ENCODE measurements around the gene GPX4. TPM values are rescaled to one million over a fixed set of nuclear protein-coding genes. Genes with fewer than 3 reads are reported as not detected.

The GPX4 gene
- polyA plus RNA-seq, 1 of the 3 experiments (the other 2 are of a cell fraction): 925 TPM

GRCh38 chr19:1143828-1144399 is 40.1 kb downstream of the GPX4 start:
- DNase-seq: no peak
- Histone ChIP-seq H3F3A (replicated peaks; ENCODE audit: insufficient read depth) (peaks cover 6% of the 10 kb centered on the region), H3K36me3 (replicated peaks in 1 of 2; ENCODE audit: control insufficient read depth in 1 of 2, insufficient read depth in 2 of 2, low read length in 1 of 2) (peaks cover 4 to 10% of the 10 kb centered on the region in 2 experiments), H3K9me2 (no peaks in the 10 kb centered on the region), H4K20me1 (ENCODE audit: insufficient read depth) (no peaks in the 10 kb centered on the region), H3K9ac (no peak overlapping the region), H3K79me2 (ENCODE audit: insufficient read depth) (no peaks in the 10 kb centered on the region; the same call in 1 of the 2 replicates), H3K4me2 (no peak overlapping the region), H3K27me3 (ENCODE audit: insufficient read depth) (no peaks in the 10 kb centered on the region), H3K27ac (ENCODE audit: low read depth in 2 of 2, low read length in 1 of 2) (no peak overlapping the region), H3K4me1 (ENCODE audit: control insufficient read depth in 1 of 2, insufficient read depth in 2 of 2, low read depth in 1 of 2, low read length in 1 of 2) (no peaks in the 10 kb centered on the region), H3K9me3 (no peaks in the 10 kb centered on the region), H3K4me3 (ENCODE audit: low read depth in 2 of 2, low read length in 1 of 2) (no peak overlapping the region), H2AFZ (ENCODE audit: low read depth) (no peak overlapping the region)
- ChIA-PET POLR2A (no interaction called here), CTCF (interaction anchor here (1.0 kb wide), 1 partner anchor 30 kb away, joined by 3 read pairs; no protein-coding TSS in a partner anchor)
- WGBS (ENCODE audit: low lambda C conversion rate): 93% methylated on average over 18 of the region's 33 CpGs
- TF ChIP-seq, protein P1, sequence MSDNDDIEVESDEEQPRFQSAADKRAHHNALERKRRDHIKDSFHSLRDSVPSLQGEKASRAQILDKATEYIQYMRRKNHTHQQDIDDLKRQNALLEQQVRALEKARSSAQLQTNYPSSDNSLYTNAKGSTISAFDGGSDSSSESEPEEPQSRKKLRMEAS (IDR thresholded peaks at IDR 0.05; ENCODE audit: low read depth): no peak
- TF ChIP-seq FOXM1 (IDR thresholded peaks at IDR 0.05; ENCODE audit: low read depth): no peak
- TF ChIP-seq FOSL2 (IDR thresholded peaks at IDR 0.05; ENCODE audit: borderline replicate concordance, low read depth): no peak
- no peak for TF ChIP-seq TCF12 (IDR thresholded peaks at IDR 0.05)
- TF ChIP-seq NRF1 (IDR thresholded peaks at IDR 0.05; ENCODE audit: low read depth, low read length): no peak

DNA sequence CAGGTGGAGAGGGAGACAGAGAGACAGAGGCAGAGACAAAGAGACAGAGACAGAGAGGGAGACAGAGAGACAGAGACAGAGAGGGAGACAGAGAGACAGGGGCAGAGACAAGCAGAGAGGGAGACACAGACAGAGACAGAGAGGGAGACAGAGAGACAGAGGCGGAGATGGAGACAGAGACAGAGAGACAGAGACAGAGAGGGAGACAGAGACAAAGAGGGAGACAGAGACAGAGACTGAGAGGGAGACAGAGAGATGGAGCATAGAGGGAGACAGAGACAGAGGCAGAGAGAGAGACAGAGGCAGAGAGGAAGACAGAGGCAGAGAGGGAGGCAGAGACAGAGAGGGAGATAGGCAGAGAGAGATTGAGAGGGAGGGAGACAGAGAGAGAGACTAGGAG is 40.9 kb downstream of the GPX4 start:
- CTCF ChIA-PET: no interaction called here

More for the DNA sequence above, 40.9 kb downstream of the GPX4 start:
- Histone ChIP-seq H3F3A (replicated peaks; ENCODE audit: insufficient read depth) (peaks cover 3% of the 10 kb centered on the region), H3K27me3 (ENCODE audit: insufficient read depth) (no peaks in the 10 kb centered on the region), H3K4me2 (no peak overlapping the region), H3K4me3 (ENCODE audit: low read depth in 2 of 2, low read length in 1 of 2) (no peak overlapping the region), H2AFZ (ENCODE audit: low read depth) (no peak overlapping the region), H3K9me3 (no peaks in the 10 kb centered on the region), H3K9me2 (no peaks in the 10 kb centered on the region), H3K27ac (ENCODE audit: low read depth in 2 of 2, low read length in 1 of 2) (no peak overlapping the region), H3K79me2 (ENCODE audit: insufficient read depth) (no peaks in the 10 kb centered on the region; the same call in 1 of the 2 replicates), H3K36me3 (replicated peaks in 1 of 2; ENCODE audit: control insufficient read depth in 1 of 2, insufficient read depth in 2 of 2, low read length in 1 of 2) (peaks cover 4 to 10% of the 10 kb centered on the region in 2 experiments), H4K20me1 (ENCODE audit: insufficient read depth) (no peaks in the 10 kb centered on the region), H3K9ac (no peak overlapping the region), H3K4me1 (ENCODE audit: control insufficient read depth in 1 of 2, insufficient read depth in 2 of 2, low read depth in 1 of 2, low read length in 1 of 2) (no peaks in the 10 kb centered on the region)
- POLR2A ChIA-PET: no interaction called here
- TF ChIP-seq FOSL2 (IDR thresholded peaks at IDR 0.05; ENCODE audit: borderline replicate concordance, low read depth) (no peak), SIN3A (IDR thresholded peaks at IDR 0.05; ENCODE audit: borderline replicate concordance, low read depth, low read length) (no peak), CHD2 (IDR thresholded peaks at IDR 0.05; ENCODE audit: low read length, partially characterized antibody) (no peak), USF2 (IDR thresholded peaks at IDR 0.05; ENCODE audit: borderline replicate concordance, low read depth, low read length) (no peak), RFX5 (IDR thresholded peaks at IDR 0.05; ENCODE audit: low read length) (no peak), YY1 (IDR thresholded peaks at IDR 0.05; ENCODE audit: low read depth) (no peak), MXI1 (IDR thresholded peaks at IDR 0.05; ENCODE audit: low read depth, low read length) (no peak), FOXJ3 (CRISPR knock-in tag; IDR thresholded peaks at IDR 0.05) (no peak), ELF1 (IDR thresholded peaks at IDR 0.05) (no peak)
- TF ChIP-seq, protein P2, sequence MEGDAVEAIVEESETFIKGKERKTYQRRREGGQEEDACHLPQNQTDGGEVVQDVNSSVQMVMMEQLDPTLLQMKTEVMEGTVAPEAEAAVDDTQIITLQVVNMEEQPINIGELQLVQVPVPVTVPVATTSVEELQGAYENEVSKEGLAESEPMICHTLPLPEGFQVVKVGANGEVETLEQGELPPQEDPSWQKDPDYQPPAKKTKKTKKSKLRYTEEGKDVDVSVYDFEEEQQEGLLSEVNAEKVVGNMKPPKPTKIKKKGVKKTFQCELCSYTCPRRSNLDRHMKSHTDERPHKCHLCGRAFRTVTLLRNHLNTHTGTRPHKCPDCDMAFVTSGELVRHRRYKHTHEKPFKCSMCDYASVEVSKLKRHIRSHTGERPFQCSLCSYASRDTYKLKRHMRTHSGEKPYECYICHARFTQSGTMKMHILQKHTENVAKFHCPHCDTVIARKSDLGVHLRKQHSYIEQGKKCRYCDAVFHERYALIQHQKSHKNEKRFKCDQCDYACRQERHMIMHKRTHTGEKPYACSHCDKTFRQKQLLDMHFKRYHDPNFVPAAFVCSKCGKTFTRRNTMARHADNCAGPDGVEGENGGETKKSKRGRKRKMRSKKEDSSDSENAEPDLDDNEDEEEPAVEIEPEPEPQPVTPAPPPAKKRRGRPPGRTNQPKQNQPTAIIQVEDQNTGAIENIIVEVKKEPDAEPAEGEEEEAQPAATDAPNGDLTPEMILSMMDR (IDR thresholded peaks at IDR 0.05): no peak
- TF ChIP-seq, protein P3, sequence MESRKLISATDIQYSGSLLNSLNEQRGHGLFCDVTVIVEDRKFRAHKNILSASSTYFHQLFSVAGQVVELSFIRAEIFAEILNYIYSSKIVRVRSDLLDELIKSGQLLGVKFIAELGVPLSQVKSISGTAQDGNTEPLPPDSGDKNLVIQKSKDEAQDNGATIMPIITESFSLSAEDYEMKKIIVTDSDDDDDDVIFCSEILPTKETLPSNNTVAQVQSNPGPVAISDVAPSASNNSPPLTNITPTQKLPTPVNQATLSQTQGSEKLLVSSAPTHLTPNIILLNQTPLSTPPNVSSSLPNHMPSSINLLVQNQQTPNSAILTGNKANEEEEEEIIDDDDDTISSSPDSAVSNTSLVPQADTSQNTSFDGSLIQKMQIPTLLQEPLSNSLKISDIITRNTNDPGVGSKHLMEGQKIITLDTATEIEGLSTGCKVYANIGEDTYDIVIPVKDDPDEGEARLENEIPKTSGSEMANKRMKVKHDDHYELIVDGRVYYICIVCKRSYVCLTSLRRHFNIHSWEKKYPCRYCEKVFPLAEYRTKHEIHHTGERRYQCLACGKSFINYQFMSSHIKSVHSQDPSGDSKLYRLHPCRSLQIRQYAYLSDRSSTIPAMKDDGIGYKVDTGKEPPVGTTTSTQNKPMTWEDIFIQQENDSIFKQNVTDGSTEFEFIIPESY (IDR thresholded peaks at IDR 0.05; ENCODE audit: borderline replicate concordance, low read depth): no peak
- 97% methylated on average over 1 of the region's 1 CpG for WGBS (ENCODE audit: low lambda C conversion rate)
- no peak for DNase-seq
